Smooth muscle cell (in vitro differentiated cells): ENCODE measurements around the gene TRAPPC6A. TPM values are rescaled to one million over a fixed set of nuclear protein-coding genes. Genes with fewer than 3 reads are reported as not detected.

Source experiments
- DNase-seq: peaks from one replicate; lab custom pipeline; 2025; ENCODE audit not compliant: unreplicated experiment; lab: John Stamatoyannopoulos, UW
- H2AFZ ChIP-seq: fragments of 200-600 bp; sonication (generic); 2 replicates; pipeline ENCODE4 v1.6.0; 2016; ENCODE audit warnings: antibody characterized with exemption, low read depth, mild to moderate bottlenecking
- H3F3A ChIP-seq: fragments of 200-600 bp; sonication (generic); 2 replicates; pipeline ENCODE4 v1.6.0; 2017; ENCODE audit warnings: antibody characterized with exemption, low read depth
- H3K27ac ChIP-seq: fragments of 200-600 bp; sonication (generic); 2 replicates; pipeline ENCODE4 v1.5.1; 2016; ENCODE audit warnings: low read depth, mild to moderate bottlenecking
- H3K27me3 ChIP-seq: fragments of 200-600 bp; sonication (generic); 2 replicates; pipeline ENCODE4 v1.6.1; 2016; ENCODE audit warnings: low read depth, mild to moderate bottlenecking
- H3K36me3 ChIP-seq: fragments of 200-600 bp; sonication (generic); 2 replicates; pipeline ENCODE4 v1.5.1; 2016; ENCODE audit warnings: low read depth
- H3K4me1 ChIP-seq: fragments of 200-600 bp; sonication (generic); 2 replicates; pipeline ENCODE4 v1.5.1; 2016; ENCODE audit warnings: low read depth
- H3K4me2 ChIP-seq: fragments of 200-600 bp; sonication (generic); 2 replicates; pipeline ENCODE4 v1.6.0; 2016; ENCODE audit warnings: mild to moderate bottlenecking
- H3K4me3 ChIP-seq: fragments of 200-600 bp; sonication (generic); 2 replicates; pipeline ENCODE4 v1.5.1; 2016; ENCODE audit warnings: mild to moderate bottlenecking
- H3K79me2 ChIP-seq: fragments of 200-600 bp; sonication (generic); 2 replicates; pipeline ENCODE4 v1.6.0; 2016; ENCODE audit warnings: low read depth, mild to moderate bottlenecking
- H3K9ac ChIP-seq: fragments of 200-600 bp; sonication (generic); 2 replicates; pipeline ENCODE4 v1.6.0; 2016; ENCODE audit warnings: low read depth
- H3K9me3 ChIP-seq: fragments of 200-600 bp; sonication (generic); replicated peaks from 2 replicates; pipeline ENCODE4 v1.5.1; 2016; ENCODE audit warnings: low read depth
- H4K20me1 ChIP-seq: fragments of 200-600 bp; sonication (generic); 2 replicates; pipeline ENCODE4 v1.6.0; 2016; ENCODE audit warnings: low read depth
- WGBS: methylation state at CpG from one replicate; pipeline ENCODE4 v1.1.7; 2016; ENCODE audit warnings: low lambda C conversion rate; 5-methylcytosine and 5-hydroxymethylcytosine counted together
- polyA plus RNA-seq: library from polyadenylated mRNA; unstranded; fragments of >200 nt; fragmentation: Nextera tagmentation; extraction: Ambion mirVana; gene quantifications from 2 replicates; pipeline ENCODE4 v1.2.1, GENCODE V29; 2016
- total RNA-seq: library from RNA; depleted of rRNA; stranded (reverse); fragments of >200 nt; gene quantifications from 2 replicates; pipeline ENCODE4 v1.2.3, GENCODE V29; 2014
- TF ChIP-seq, protein P1 (sequence below): fragments of 200-600 bp; sonication (generic); IDR thresholded peaks from 2 replicates; pipeline ENCODE4 v1.5.1; 2017; ENCODE audit warnings: borderline replicate concordance, mild to moderate bottlenecking, antibody characterized with exemption; ENCODE audit not compliant: insufficient read depth, poor library complexity, severe bottlenecking

The TRAPPC6A gene
- total and polyA plus RNA-seq, 2 experiments from 2014 or later, result 10.2 to 32.2 TPM

DNA sequence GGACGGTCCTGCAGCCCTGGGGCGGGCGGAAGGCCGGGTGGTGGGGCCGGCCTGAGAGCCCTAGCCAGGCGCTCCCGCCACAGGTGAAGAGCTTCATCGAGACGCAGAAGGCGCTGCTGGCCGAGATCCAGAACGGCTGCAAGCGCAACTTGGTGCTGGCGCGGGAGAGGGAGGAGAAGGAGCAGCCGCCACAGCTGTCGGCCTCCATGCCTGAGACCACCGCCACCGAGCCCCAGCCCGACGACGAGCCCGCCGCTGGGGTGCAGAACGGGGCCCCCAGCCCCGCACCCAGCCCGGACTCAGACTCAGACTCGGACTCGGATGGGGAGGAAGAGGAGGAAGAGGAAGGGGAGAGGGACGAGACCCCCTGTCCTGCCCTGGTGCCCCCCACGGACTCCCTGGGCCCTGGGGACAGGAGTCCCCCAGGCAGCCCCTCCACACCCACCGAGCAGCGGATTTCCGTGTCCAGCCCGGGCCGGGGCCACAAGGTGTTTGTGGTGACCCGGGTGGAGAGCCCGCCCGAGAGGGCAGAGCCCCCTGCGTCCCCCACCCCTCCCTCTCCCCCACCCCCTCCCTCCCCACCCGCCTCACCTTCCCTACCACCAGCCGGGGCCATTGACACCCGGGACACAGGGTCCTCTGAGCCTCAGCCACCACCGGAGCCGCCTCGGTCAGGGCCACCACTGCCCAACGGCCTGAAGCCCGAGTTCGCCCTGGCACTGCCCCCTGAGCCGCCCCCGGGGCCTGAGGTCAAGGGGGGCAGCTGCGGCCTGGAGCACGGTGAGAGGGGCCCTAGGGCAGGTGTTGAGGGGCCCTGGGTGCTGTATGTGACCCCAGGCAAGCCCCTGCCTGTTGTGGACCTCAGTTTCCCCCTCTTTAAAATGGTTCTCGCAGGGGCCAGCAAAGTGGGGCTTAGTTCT is 32.5 kb downstream of the TRAPPC6A start:
- Histone ChIP-seq H3K27ac (no peak overlapping the region), H3K36me3 (no peaks in the 10 kb centered on the region), H3K4me3 (no peak overlapping the region), H3K79me2 (no peaks in the 10 kb centered on the region), H2AFZ (no peak overlapping the region), H3K9me3 (no peaks in the 10 kb centered on the region), H4K20me1 (peaks cover 5% of the 10 kb centered on the region), H3K9ac (no peak overlapping the region), H3K4me1 (no peaks in the 10 kb centered on the region), H3K4me2 (no peak overlapping the region), H3K27me3 (no peaks in the 10 kb centered on the region), H3F3A (no peaks in the 10 kb centered on the region)
- WGBS, result 96% methylated on average over 36 of the region's 54 CpGs
- TF ChIP-seq, protein P1, sequence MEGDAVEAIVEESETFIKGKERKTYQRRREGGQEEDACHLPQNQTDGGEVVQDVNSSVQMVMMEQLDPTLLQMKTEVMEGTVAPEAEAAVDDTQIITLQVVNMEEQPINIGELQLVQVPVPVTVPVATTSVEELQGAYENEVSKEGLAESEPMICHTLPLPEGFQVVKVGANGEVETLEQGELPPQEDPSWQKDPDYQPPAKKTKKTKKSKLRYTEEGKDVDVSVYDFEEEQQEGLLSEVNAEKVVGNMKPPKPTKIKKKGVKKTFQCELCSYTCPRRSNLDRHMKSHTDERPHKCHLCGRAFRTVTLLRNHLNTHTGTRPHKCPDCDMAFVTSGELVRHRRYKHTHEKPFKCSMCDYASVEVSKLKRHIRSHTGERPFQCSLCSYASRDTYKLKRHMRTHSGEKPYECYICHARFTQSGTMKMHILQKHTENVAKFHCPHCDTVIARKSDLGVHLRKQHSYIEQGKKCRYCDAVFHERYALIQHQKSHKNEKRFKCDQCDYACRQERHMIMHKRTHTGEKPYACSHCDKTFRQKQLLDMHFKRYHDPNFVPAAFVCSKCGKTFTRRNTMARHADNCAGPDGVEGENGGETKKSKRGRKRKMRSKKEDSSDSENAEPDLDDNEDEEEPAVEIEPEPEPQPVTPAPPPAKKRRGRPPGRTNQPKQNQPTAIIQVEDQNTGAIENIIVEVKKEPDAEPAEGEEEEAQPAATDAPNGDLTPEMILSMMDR, result no peak
- DNase-seq, result no peak

DNA sequence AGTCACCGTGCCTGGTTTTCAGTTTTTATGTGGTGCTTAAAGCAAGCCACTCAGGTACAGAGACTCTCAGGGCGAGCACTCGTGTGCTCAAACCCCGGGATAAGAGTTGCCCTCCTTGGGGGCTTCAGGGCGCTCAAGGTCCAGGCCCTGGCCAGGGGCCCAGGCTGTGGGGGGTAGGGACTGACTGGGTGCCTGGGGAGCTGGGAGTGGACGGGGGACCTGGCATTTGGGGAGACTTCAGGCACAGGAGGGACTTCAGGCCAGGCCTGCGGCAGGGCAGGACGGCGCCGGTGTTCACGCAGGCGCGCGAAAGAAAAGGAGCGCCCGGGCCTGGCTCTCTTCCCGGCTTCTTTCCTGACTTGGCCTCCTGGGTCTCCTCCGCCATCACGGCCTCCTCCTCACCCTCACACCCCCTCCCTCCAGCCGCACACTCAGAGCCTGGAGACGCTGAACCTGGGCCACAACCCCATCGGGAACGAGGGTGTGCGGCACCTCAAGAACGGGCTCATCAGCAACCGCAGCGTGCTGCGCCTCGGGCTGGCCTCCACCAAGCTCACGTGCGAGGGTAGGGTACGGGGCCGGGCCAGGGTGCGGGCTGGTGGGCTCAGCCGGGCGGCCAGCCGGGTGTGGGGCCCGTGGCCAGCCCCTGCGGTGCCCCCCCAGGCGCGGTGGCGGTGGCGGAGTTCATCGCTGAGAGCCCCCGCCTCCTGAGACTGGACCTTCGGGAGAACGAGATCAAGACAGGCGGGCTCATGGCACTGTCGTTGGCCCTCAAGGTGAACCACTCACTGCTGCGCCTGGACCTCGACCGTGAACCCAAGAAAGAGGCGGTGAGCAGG is 33.4 kb downstream of the TRAPPC6A start:
- H3K27me3 ChIP-seq, result no peaks in the 10 kb centered on the region
- H3F3A ChIP-seq, result no peaks in the 10 kb centered on the region
- H3K9me3 ChIP-seq, result no peaks in the 10 kb centered on the region
- peaks cover 14% of the 10 kb centered on the region for H4K20me1 ChIP-seq
- H3K36me3 ChIP-seq, result no peaks in the 10 kb centered on the region
- no peak overlapping the region for H3K4me3 ChIP-seq
- H2AFZ ChIP-seq, result no peak overlapping the region
- no peaks in the 10 kb centered on the region for H3K4me1 ChIP-seq
- TF ChIP-seq, protein P1, result no peak
- no peak for DNase-seq
- H3K4me2 ChIP-seq, result no peak overlapping the region
- no peak overlapping the region for H3K9ac ChIP-seq
- H3K79me2 ChIP-seq, result no peaks in the 10 kb centered on the region
- H3K27ac ChIP-seq, result no peak overlapping the region
- 97% methylated on average over 50 of the region's 53 CpGs for WGBS

DNA sequence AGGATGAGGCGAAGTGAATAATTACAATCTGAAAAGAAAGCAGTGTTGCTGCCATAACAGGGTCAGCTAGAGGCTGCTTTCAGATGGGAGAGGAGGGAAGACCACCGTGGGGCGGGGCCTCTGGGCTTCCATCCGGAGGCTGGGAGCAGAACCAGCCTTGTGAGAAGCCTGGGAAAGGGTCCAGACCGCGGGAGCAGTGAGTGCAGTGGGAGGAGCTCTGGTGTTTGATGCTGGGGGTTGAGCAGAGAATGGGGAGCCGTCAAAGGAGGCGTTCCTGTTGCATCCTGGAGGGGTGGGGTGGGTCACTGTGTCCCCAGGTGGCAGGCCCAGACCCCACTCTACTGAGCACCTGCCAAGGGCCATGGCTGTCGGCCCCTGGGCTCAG is 35.3 kb downstream of the TRAPPC6A start:
- H3K4me2 ChIP-seq, result no peak overlapping the region
- no peak overlapping the region for H3K9ac ChIP-seq
- H3K36me3 ChIP-seq, result no peaks in the 10 kb centered on the region
- H4K20me1 ChIP-seq, result peaks cover 31% of the 10 kb centered on the region
- TF ChIP-seq, protein P1, result no peak
- no peak for DNase-seq
- no peaks in the 10 kb centered on the region for H3F3A ChIP-seq
- no peak overlapping the region for H3K27ac ChIP-seq
- no peaks in the 10 kb centered on the region for H3K27me3 ChIP-seq
- no peak overlapping the region for H3K4me3 ChIP-seq
- H3K9me3 ChIP-seq, result no peaks in the 10 kb centered on the region
- WGBS, result 96% methylated on average over 9 of the region's 9 CpGs
- H2AFZ ChIP-seq, result no peak overlapping the region
- H3K4me1 ChIP-seq, result no peaks in the 10 kb centered on the region
- peaks cover 4% of the 10 kb centered on the region for H3K79me2 ChIP-seq
